Effector memory CD4-positive, alpha-beta T cell (primary cell): ENCODE measurements around the gene PRTG.

Source experiments
- DNase-seq, 3 donors: peaks; one replicate each; pipeline ENCODE4 v3.0.0-alpha.2; 2020
- H3K27ac ChIP-seq: 2 replicates; pipeline ENCODE4 v1.7.0; 2013; ENCODE audit warnings: mild to moderate bottlenecking, low read length, moderate library complexity; ENCODE audit not compliant: insufficient read depth, poor library complexity, severe bottlenecking
- H3K27me3 ChIP-seq: replicated peaks from 2 replicates; pipeline ENCODE4 v1.7.0; 2013; ENCODE audit warnings: mild to moderate bottlenecking, low read length; ENCODE audit not compliant: insufficient read depth, control insufficient read depth, poor library complexity, severe bottlenecking
- H3K36me3 ChIP-seq: 2 replicates; pipeline ENCODE4 v1.7.0; 2013; ENCODE audit warnings: mild to moderate bottlenecking, low read length, moderate library complexity; ENCODE audit not compliant: control insufficient read depth, insufficient read depth
- H3K4me1 ChIP-seq: 2 replicates; pipeline ENCODE4 v1.7.0; 2013; ENCODE audit warnings: low read length, mild to moderate bottlenecking; ENCODE audit not compliant: control insufficient read depth, insufficient read depth, poor library complexity, severe bottlenecking
- H3K4me3 ChIP-seq: 2 replicates; pipeline ENCODE4 v1.7.0; 2013; ENCODE audit warnings: low read length, low read depth, mild to moderate bottlenecking; ENCODE audit not compliant: insufficient read depth, poor library complexity, severe bottlenecking
- H3K9me3 ChIP-seq: 2 replicates; pipeline ENCODE4 v1.7.0; 2013; ENCODE audit warnings: mild to moderate bottlenecking, low read length, moderate library complexity; ENCODE audit not compliant: control insufficient read depth

Gene PRTG

GRCh38 chr15:55683376-55683775, 59.6 kb downstream of the PRTG start:
- no peak for DNase-seq
- H3K9me3 ChIP-seq, result no peaks in the 10 kb centered on the region
- H3K27me3 ChIP-seq, result no peaks in the 10 kb centered on the region
- no peak overlapping the region for H3K27ac ChIP-seq
- H3K36me3 ChIP-seq, result no peaks in the 10 kb centered on the region
- H3K4me3 ChIP-seq, result no peak overlapping the region
- H3K4me1 ChIP-seq, result no peaks in the 10 kb centered on the region

DNA sequence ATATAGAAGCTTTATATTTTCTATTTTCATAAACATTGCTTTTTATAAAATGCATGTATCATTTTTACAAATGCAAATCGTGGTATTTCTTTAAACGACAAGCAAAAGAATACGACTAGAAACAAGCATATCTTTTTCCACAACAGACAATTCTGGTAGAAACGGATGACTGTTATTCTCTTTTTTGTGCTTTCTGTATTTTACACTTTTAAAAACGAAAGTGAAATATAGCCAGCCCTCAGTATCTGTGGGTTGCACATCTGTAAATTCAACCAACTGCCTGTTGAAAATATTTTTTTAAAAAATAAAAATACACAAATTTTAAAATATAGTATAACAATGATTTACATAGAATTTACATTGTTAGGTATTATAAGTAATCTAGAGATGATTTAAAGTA, 61.3 kb downstream of the PRTG start:
- Histone ChIP-seq H3K4me1 (no peaks in the 10 kb centered on the region), H3K9me3 (no peaks in the 10 kb centered on the region), H3K27me3 (no peaks in the 10 kb centered on the region), H3K36me3 (no peaks in the 10 kb centered on the region), H3K4me3 (no peak overlapping the region), H3K27ac (no peak overlapping the region)
- no peak for DNase-seq

DNA sequence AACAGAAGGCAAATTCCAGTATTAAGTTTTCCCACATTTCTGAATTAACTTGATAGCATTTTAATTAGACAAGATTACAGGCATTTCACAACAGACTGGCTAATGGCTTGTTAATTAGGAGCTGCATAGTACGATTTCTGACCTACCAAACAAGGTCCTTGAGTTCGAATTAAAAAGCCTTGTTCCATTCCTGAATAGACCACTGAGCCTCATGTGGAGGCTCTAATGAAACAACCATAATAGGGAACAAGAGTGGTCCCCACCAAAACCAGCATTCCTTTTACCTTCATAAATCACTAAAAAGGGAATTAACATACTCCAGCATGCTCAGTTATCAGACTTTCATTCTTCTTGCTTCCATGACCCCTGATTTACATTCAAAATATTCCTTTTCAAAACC, 66.4 kb downstream of the PRTG start:
- H3K36me3 ChIP-seq, result no peaks in the 10 kb centered on the region
- H3K27ac ChIP-seq, result no peak overlapping the region
- H3K4me3 ChIP-seq, result no peak overlapping the region
- no peak for DNase-seq
- H3K9me3 ChIP-seq, result no peaks in the 10 kb centered on the region
- H3K27me3 ChIP-seq, result no peaks in the 10 kb centered on the region
- no peaks in the 10 kb centered on the region for H3K4me1 ChIP-seq

GRCh38 chr15:55673287-55673686, 69.7 kb downstream of the PRTG start:
- Histone ChIP-seq H3K36me3 (no peaks in the 10 kb centered on the region), H3K9me3 (no peaks in the 10 kb centered on the region), H3K27ac (no peak overlapping the region), H3K4me3 (no peak overlapping the region), H3K27me3 (no peaks in the 10 kb centered on the region), H3K4me1 (no peaks in the 10 kb centered on the region)
- DNase-seq, result no peak

DNA sequence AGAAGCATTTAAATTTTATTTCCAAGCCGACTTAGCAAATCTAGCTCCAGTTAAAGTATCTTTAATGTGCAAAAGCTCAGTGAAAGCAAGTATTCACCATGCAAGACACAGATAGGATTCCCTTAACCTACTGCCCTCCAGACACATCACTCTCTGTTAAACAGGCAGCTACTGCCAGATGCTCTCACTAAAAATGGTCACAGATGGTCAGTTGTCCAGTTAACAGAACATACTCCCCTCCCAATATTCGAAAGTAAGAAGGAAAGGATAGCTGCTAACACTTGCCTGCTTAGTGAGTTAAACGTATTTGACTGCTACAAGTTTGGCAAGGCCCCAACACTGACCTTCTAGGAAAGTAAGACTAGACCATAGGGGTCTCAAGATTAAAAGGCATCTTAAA, 73.7 kb downstream of the PRTG start:
- Histone ChIP-seq H3K27ac (no peak overlapping the region), H3K4me3 (no peak overlapping the region), H3K27me3 (no peaks in the 10 kb centered on the region), H3K4me1 (no peaks in the 10 kb centered on the region), H3K36me3 (no peaks in the 10 kb centered on the region), H3K9me3 (no peaks in the 10 kb centered on the region)
- no peak for DNase-seq

DNA sequence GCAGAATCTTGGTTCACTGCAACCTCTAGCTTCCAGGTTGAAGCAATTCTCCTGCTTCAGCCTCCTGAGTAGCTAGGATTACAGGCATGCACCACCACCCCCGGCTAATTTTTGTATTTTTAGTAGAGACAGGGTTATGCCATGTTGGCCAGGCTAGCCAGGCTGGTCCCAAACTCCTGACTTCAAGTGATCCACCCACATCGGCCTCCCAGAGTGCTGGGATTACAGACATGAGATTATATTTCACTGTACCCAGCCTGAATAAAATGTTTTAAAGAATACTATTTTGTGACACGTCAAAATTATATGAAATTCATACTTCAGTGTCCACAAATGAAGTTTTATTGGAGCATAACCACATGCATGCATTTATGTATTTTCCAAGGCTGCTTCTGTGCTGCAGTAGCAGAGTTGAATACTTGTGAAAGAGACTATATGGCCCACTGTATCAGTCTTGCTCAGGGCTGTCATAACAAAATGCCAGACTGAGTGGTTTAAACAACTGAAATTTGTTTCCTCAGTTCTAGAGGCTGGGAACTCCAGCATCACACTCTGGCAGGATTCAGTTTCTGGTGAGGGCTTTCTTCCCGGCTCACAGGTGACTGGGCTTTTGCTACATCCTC, 77.2 kb downstream of the PRTG start:
- Histone ChIP-seq H3K36me3 (no peaks in the 10 kb centered on the region), H3K4me1 (no peaks in the 10 kb centered on the region), H3K27ac (no peak overlapping the region), H3K4me3 (no peak overlapping the region), H3K9me3 (no peaks in the 10 kb centered on the region), H3K27me3 (no peaks in the 10 kb centered on the region)
- no peak for DNase-seq

DNA sequence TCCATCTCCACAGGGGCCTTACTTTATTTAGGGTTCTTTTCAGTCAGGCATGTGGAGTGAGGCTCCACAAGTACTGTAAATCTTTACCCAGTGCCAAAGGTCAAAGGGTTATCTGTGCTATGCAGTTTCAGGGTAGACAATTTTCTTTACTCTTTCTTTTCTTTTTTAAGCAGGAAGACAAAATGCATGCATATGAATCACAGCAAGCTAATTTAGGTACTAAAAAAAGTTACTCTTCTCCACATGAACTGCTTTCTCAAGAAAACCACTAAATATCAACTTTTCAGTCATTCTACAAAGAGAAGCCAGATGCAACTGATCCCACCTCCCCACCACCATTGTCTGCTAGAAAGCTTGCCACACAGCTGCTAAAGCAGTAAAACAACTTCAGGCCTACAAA, 81.5 kb downstream of the PRTG start:
- no peak for DNase-seq
- Histone ChIP-seq H3K9me3 (no peaks in the 10 kb centered on the region), H3K4me3 (no peak overlapping the region), H3K27me3 (no peaks in the 10 kb centered on the region), H3K27ac (no peak overlapping the region), H3K4me1 (no peaks in the 10 kb centered on the region), H3K36me3 (no peaks in the 10 kb centered on the region)

GRCh38 chr15:55660153-55660552, 82.8 kb downstream of the PRTG start:
- Histone ChIP-seq H3K36me3 (no peaks in the 10 kb centered on the region), H3K27me3 (no peaks in the 10 kb centered on the region), H3K27ac (no peak overlapping the region), H3K4me3 (no peak overlapping the region), H3K4me1 (no peaks in the 10 kb centered on the region), H3K9me3 (no peaks in the 10 kb centered on the region)
- no peak for DNase-seq

DNA sequence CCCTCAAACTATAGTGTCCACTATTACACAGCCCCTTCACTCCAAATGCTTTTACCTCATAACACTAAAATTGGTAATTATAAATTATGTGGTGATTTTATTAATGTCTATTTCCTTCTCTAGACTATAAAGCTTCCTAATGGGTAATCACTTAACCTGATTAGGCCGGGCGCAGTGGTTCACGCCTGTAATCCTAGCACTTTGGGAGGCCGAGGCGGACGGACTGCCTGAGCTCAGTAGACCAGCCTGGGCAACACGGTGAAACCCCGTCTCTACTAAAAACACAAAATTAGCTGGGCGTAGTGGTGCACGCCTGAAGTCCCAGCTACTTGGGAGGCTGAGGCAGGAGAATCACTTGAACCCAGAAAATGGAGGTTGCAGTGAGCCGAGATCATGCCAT, 83.5 kb downstream of the PRTG start:
- no peak overlapping the region for H3K4me3 ChIP-seq
- H3K27me3 ChIP-seq, result no peaks in the 10 kb centered on the region
- no peaks in the 10 kb centered on the region for H3K36me3 ChIP-seq
- H3K9me3 ChIP-seq, result no peaks in the 10 kb centered on the region
- no peaks in the 10 kb centered on the region for H3K4me1 ChIP-seq
- DNase-seq, result no peak
- H3K27ac ChIP-seq, result no peak overlapping the region

- Histone ChIP-seq H3K9me3 (no peaks in the 10 kb centered on the region), H3K4me1 (no peaks in the 10 kb centered on the region), H3K27me3 (no peaks in the 10 kb centered on the region), H3K4me3 (no peak overlapping the region), H3K27ac (no peak overlapping the region), H3K36me3 (no peaks in the 10 kb centered on the region)
- DNase-seq, result no peak
Measured at GRCh38 chr15:55658886-55659285, 84.1 kb downstream of the PRTG start.
